ENCODE measurements around the gene STAB1.

Gene STAB1, protein sequence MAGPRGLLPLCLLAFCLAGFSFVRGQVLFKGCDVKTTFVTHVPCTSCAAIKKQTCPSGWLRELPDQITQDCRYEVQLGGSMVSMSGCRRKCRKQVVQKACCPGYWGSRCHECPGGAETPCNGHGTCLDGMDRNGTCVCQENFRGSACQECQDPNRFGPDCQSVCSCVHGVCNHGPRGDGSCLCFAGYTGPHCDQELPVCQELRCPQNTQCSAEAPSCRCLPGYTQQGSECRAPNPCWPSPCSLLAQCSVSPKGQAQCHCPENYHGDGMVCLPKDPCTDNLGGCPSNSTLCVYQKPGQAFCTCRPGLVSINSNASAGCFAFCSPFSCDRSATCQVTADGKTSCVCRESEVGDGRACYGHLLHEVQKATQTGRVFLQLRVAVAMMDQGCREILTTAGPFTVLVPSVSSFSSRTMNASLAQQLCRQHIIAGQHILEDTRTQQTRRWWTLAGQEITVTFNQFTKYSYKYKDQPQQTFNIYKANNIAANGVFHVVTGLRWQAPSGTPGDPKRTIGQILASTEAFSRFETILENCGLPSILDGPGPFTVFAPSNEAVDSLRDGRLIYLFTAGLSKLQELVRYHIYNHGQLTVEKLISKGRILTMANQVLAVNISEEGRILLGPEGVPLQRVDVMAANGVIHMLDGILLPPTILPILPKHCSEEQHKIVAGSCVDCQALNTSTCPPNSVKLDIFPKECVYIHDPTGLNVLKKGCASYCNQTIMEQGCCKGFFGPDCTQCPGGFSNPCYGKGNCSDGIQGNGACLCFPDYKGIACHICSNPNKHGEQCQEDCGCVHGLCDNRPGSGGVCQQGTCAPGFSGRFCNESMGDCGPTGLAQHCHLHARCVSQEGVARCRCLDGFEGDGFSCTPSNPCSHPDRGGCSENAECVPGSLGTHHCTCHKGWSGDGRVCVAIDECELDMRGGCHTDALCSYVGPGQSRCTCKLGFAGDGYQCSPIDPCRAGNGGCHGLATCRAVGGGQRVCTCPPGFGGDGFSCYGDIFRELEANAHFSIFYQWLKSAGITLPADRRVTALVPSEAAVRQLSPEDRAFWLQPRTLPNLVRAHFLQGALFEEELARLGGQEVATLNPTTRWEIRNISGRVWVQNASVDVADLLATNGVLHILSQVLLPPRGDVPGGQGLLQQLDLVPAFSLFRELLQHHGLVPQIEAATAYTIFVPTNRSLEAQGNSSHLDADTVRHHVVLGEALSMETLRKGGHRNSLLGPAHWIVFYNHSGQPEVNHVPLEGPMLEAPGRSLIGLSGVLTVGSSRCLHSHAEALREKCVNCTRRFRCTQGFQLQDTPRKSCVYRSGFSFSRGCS (N-terminal part only)

DNA sequence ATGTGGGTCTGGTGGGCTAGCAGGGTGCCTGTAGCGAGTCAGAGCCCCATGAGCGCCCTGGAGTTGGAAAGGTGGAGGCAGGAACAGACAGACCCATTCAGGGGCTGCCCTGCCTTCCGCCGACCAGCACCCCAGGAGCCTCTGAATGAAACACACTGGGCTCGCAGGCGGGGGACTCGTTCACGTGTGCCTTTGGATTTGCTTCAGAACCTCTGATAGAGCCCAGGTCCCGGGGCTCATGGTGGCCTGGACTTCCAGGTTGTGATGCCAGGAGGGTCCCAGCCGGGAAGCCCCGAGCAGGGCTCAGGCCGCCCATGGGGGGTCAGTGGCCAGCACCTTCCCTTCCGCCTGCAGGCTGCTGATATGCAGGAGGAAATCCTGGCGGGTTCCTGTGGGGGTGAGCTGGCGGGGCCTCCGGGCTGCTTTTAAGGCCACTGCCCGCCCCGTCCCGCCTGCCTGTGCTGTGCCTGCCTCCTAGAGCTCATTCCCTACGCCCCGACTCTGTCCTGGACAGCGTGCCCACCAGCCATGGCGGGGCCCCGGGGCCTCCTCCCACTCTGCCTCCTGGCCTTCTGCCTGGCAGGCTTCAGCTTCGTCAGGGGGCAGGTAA is at the start of gene STAB1:
Gene STAB1 (plus strand): TSS at position 453 of the 610 bp plus-strand sequence. CDS start 76 bp downstream, at position 529.
- H3K9me3 ChIP-seq (ENCODE audit: insufficient read depth, low read depth, low read length): no peaks in the 10 kb centered on the region
- H3F3A ChIP-seq (ENCODE audit: low read depth): no peaks in the 10 kb centered on the region
- no peaks in the 10 kb centered on the region for H3K9me2 ChIP-seq (replicated peaks; ENCODE audit: low read depth, low read length)
- no peak within 1 kb of the TSS for H3K9ac ChIP-seq (ENCODE audit: low read depth, low read length, poor library complexity, severe bottlenecking)
- no peaks in the 10 kb centered on the region for H3K4me1 ChIP-seq (ENCODE audit: insufficient read depth, low read length, poor library complexity, severe bottlenecking)
- no peaks in the 10 kb centered on the region for H3K79me2 ChIP-seq (ENCODE audit: insufficient read depth, low read length)
- H4K20me1 ChIP-seq (ENCODE audit: insufficient read depth, low read length, poor library complexity, severe bottlenecking): no peaks in the 10 kb centered on the region
- TF ChIP-seq, protein P1, sequence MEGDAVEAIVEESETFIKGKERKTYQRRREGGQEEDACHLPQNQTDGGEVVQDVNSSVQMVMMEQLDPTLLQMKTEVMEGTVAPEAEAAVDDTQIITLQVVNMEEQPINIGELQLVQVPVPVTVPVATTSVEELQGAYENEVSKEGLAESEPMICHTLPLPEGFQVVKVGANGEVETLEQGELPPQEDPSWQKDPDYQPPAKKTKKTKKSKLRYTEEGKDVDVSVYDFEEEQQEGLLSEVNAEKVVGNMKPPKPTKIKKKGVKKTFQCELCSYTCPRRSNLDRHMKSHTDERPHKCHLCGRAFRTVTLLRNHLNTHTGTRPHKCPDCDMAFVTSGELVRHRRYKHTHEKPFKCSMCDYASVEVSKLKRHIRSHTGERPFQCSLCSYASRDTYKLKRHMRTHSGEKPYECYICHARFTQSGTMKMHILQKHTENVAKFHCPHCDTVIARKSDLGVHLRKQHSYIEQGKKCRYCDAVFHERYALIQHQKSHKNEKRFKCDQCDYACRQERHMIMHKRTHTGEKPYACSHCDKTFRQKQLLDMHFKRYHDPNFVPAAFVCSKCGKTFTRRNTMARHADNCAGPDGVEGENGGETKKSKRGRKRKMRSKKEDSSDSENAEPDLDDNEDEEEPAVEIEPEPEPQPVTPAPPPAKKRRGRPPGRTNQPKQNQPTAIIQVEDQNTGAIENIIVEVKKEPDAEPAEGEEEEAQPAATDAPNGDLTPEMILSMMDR (conservative IDR thresholded peaks at IDR 0.05; ENCODE audit: low read length): no peak
- TF ChIP-seq EZH2phosphoT487 (IDR thresholded peaks at IDR 0.05; ENCODE audit: borderline replicate concordance): no peak
- no peak within 1 kb of the TSS for H3K4me2 ChIP-seq (ENCODE audit: low read depth, low read length, poor library complexity, severe bottlenecking)
- H3K36me3 ChIP-seq (ENCODE audit: insufficient read depth, low read length): peaks cover 34% of the 10 kb centered on the region; the same call in 1 of the 2 replicates
- H3K4me3 ChIP-seq (ENCODE audit: low read length, poor library complexity, severe bottlenecking): no peak within 1 kb of the TSS
- H3K27me3 ChIP-seq (ENCODE audit: insufficient read depth, low read length, poor library complexity, severe bottlenecking): no peaks in the 10 kb centered on the region
- no peak within 1 kb of the TSS for H2AFZ ChIP-seq (ENCODE audit: low read length)

DNA sequence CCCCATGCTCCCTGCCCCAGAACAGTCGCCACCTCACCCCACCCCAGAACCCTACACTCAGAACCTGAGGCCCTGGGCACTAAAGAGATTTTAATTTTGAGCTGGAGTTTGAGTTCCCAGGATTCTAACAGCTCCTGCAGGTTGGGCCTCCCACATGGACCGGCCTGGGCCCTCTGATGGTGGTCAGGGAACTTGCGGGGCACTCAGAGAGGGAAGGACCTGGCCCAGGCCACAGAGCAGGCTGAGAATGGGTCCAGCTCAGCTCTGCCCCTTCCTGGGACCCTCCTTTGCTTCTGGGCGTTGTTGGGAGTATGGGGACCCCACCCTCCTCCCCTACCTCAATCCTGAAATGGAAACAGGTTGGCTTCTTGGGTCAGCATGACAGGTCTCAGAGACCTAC is 49.1 kb upstream of the STAB1 start:
- TF ChIP-seq, protein P1 (conservative IDR thresholded peaks at IDR 0.05; ENCODE audit: low read length): no peak
- TF ChIP-seq EZH2phosphoT487 (IDR thresholded peaks at IDR 0.05; ENCODE audit: borderline replicate concordance): no peak
- Histone ChIP-seq H3K27me3 (ENCODE audit: insufficient read depth, low read length, poor library complexity, severe bottlenecking) (no peaks in the 10 kb centered on the region), H4K20me1 (ENCODE audit: insufficient read depth, low read length, poor library complexity, severe bottlenecking) (no peaks in the 10 kb centered on the region), H3K4me1 (ENCODE audit: insufficient read depth, low read length, poor library complexity, severe bottlenecking) (peaks cover 12% of the 10 kb centered on the region), H3K4me2 (ENCODE audit: low read depth, low read length, poor library complexity, severe bottlenecking) (no peak overlapping the region), H3K4me3 (ENCODE audit: low read length, poor library complexity, severe bottlenecking) (no peak overlapping the region), H3K9me3 (ENCODE audit: insufficient read depth, low read depth, low read length) (no peaks in the 10 kb centered on the region), H3K9ac (ENCODE audit: low read depth, low read length, poor library complexity, severe bottlenecking) (no peak overlapping the region), H2AFZ (ENCODE audit: low read length) (no peak overlapping the region), H3K79me2 (ENCODE audit: insufficient read depth, low read length) (no peaks in the 10 kb centered on the region), H3K9me2 (replicated peaks; ENCODE audit: low read depth, low read length) (no peaks in the 10 kb centered on the region), H3F3A (ENCODE audit: low read depth) (no peaks in the 10 kb centered on the region), H3K36me3 (ENCODE audit: insufficient read depth, low read length) (no peaks in the 10 kb centered on the region)

Measured in Loucy (cell line).